ENCODE results near the gene ACCSL.

The ACCSL gene

DNA sequence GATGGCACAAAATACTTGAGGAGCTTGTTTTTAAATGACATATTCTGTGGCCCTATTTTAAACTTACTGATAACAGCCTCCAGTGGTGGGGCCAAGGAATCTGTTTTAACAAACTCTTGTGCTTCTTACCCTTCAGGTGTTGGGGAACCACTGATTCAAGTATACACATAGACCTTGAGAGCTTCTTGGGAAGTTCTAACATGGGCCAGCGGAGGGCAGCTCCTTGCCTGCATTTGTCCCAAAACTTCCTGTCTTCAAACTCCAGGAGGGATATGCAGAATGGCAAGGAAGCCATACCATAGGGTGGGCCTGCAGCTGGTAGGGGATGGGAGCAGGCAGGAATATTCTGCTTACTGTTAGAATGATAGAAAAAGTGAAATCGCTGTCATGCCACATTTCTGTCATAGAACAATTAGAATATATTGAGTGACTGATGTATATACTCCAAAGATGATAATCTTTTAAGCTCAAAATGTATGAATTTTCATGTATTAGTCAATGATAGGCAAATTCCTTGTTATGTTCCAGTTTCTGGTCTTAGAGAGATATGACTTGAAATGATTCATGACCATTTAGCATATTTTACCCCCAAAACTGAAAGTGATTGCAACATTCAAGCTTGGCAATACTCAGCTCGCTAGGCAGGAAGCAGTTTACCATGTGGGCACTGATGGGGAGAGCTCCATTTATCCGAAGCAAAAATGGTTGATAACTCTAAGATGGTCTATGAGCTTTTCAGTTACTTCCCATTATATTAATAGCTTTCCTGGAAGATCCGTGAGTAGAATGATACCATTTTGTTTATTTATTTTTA lies 56.9 kb downstream of the ACCSL start:
- no peak for DNase-seq

DNA sequence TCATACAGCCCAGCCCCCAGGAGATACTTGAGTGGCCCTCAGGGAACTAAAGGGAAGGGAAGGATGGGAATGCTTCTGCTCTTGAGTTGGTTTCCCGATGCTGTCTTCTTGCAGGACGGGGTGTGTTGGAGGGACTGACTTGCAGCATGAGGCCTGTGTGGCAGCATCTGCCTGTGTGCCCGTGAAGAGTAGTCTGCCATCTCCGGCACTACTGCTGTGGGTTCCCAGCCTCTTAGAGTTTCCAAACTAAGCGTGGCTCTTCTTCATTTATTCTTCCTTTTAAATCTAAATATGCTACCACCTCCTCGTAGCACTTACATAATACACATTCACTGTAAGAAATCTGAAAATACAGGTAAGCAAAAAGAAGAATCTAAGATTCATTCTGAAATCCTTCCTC lies 60.5 kb downstream of the ACCSL start:
- DNase-seq: no peak
